LNCAP (cell line): Measurements from ENCODE around the gene SLC25A26.

ENCODE experiments used
- TF ChIP-seq, protein P1 (sequence below): fragments of 450-650 bp; IDR thresholded peaks from 2 replicates; pipeline ENCODE4 v1.5.1; 2017; ENCODE audit warnings: mild to moderate bottlenecking

The SLC25A26 gene

DNA sequence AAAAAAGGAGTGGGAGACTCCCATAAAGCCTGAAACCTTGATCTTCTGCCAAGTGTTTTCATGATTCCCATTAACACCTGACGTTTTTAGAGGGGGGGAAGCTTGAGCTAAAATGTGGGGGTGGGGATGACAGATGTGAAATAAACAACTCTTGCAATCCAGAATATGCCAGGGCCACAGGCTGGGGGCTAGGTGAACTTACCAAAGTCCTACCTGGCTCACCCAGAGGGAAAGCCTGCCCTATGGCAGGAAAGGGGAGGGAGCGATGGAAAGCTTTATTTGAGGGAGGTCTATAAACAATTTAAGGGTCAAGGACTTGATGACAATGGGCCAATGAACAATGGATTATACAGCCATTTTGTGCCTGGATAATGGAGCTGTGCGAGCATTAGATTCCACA, 171.7 kb downstream of the SLC25A26 start:
- TF ChIP-seq, protein P1, sequence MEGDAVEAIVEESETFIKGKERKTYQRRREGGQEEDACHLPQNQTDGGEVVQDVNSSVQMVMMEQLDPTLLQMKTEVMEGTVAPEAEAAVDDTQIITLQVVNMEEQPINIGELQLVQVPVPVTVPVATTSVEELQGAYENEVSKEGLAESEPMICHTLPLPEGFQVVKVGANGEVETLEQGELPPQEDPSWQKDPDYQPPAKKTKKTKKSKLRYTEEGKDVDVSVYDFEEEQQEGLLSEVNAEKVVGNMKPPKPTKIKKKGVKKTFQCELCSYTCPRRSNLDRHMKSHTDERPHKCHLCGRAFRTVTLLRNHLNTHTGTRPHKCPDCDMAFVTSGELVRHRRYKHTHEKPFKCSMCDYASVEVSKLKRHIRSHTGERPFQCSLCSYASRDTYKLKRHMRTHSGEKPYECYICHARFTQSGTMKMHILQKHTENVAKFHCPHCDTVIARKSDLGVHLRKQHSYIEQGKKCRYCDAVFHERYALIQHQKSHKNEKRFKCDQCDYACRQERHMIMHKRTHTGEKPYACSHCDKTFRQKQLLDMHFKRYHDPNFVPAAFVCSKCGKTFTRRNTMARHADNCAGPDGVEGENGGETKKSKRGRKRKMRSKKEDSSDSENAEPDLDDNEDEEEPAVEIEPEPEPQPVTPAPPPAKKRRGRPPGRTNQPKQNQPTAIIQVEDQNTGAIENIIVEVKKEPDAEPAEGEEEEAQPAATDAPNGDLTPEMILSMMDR, result no peak

GRCh38 chr3:66392966-66393332, 172.1 kb downstream of the SLC25A26 start:
- TF ChIP-seq, protein P1, result no peak

DNA sequence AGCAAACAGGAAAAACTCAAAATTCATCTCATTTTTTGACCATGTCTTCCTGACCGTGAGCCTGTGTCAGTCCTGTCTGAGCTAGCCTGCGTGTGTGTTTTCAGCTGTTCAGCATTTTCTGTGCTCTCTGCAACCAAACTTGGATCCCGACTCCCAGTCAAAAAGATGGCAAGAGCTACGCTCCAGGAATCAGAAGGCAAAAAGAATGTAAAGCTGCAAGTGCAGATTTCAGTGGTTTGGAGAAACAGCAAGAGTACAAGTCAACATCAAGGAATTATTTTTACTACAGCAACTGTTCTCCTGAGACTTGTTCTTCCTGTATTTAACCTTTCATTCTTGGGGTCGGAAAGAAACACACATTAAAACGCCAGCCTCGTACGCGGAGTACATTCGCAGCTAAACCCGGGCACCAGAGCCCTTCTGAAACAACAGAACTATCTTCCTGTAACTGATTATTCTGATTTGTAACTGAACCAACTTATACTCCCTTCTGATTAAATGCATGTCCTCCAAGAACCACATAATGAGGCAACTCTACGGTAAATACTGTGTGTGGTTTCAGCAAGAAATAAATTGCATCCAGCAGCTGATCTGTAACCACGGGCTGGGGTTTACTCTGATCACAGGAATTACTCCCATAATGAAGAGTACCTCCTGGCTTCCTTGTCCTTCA, 172.7 kb downstream of the SLC25A26 start:
- TF ChIP-seq, protein P1, result no peak

DNA sequence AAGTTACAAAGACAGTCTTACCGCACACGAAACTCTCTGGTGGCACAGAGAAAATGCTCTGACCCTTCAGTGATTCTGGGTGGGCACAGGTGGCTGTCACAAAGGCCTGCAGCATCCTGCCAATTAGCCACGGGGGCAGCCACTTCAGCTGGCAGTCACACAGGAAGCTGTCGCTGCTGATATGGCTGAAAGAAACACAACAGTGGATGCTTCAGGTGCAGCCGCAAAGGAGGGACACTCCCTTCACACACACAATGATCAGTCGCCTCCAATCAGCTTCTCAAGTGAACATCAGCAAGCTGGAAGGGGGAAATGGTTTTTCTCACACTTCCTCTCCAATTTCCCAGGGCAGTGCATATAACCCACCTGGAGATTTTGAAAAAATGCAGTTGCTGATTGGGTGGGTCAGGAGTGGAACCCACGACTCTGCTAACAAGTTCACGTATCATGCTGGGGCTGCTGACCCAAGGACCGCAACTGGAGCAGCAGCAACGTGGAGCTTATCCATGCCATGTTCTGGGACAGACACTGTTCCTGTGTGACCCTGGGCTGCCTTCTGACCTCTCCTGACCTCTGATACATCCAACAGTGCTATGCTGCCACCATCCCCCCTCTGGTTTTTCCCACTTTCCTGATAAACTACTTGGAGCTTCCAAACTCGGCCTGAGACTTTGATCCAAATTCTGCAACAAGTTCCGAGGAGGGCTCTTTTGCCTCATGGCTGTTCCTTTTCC, 173.4 kb downstream of the SLC25A26 start:
- TF ChIP-seq, protein P1, result no peak

GRCh38 chr3:66394753-66395249, 174.0 kb downstream of the SLC25A26 start:
- TF ChIP-seq, protein P1, result no peak

- TF ChIP-seq, protein P1, result no peak
These were observed 174.8 kb downstream of the SLC25A26 start for GRCh38 chr3:66395635-66396034.

- TF ChIP-seq, protein P1, result no peak
These were observed 175.5 kb downstream of the SLC25A26 start for GRCh38 chr3:66396161-66396760.
